NCI-H524 (cell line): Measurements from ENCODE around the gene CHD9.
"Not testable (repeated sequence)": the region's sequence is repeated elsewhere in the genome, so short reads cannot be mapped to it uniquely, and the experiment has no call there.

Experiments
- DNase-seq, 2 experiments: peaks; one replicate each; lab custom pipeline; 2025; lab: John Stamatoyannopoulos, UW

Gene CHD9

DNA sequence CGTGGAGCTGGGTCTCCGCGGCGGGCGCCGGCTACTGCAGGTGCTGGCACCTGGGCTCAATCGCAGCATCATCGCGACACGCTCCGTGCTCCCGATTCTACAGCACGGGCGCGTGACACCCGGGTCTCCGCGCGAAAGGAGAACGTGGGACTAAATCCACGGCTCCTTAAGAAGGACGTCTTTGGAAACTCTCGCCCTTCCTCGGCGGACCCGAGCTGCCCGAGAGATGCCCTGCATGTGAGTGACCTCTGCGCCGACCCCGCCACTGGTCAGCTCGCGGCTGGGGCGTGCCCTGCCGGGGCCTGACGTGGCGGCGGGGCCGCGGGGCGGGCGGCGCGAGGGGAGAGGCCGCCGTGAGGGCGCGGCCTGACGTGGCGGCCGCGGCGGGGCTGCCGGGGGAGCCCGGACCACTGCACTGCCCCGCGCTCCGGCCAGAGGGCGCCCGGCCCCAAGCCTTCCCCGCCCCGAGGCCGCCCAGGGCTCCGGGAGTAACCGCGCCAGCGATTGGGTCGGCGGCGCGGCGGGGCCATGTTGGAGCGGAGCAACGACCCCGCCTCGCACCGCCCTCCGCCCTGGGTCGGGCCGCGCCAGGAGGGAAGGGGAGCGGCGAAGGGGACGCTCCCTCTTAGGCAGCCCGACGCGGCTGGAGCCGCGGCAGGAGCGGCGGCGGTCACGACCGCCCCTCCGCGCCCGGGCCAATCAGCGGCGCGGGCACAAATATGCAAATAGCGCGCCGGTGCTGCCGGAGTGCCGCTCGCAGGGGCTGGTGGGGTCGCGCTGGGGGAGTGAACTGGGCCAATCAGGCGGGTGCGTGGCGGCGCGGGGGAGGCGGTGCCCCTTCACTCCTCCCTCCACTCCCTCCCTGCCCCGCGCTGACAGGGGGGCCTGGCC is 75.6 kb downstream of the CHD9 start:
- DNase-seq = peak; percentile 95 to 96

DNA sequence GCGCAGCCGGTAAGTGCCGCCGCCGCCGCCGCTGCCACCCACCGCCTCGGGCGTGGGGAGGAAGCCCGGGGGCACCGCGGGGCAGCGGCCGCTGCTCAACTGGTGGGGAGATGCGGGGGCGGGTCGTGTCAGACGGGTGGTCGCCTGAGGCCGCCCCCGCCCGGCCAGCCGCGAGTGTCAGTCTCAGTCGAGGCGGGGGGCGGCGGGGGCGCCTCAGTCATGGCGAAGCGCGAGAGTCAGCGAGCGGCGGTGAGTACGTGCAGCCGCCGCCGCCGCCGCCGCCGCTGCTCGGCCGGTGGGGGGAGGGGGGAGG is 76.2 kb downstream of the CHD9 start:
- no peak for DNase-seq

DNA sequence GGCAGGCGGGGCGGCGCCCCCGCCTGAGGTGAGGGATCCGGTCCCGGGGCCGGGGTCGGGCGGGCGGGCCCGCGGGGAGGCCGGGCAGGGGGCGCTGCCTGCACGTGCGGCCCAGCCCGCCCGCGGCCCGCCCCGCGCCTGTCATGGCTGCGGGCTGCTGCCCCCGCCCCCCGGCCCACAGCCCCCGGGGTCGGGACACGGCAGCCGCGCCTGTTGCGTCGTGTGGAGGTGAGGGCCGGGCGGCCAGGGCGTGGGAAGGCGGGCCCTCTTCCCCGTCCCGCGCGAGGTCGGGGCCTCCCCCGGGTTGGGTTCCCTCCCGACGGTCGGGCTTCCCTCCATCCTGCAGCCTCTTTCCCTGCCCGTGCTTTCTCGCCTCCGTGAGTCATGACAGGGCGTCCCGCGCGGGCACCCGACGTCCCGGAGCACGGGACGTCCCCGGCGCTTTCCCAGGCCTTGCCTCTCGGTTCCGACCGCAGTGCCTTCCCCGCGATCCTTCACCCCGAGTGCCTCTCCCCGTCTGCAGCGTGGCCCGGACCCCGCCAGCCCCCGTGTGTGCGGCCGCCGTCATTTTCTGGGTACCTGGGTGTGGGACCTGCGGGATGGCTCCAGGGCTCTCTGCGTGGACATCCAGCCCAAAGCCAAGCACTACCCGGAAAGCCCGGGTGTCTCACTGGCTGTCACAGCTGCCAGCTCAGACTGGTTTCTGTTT is 76.7 kb downstream of the CHD9 start:
- DNase-seq = peak; percentile 36 to 50

DNA sequence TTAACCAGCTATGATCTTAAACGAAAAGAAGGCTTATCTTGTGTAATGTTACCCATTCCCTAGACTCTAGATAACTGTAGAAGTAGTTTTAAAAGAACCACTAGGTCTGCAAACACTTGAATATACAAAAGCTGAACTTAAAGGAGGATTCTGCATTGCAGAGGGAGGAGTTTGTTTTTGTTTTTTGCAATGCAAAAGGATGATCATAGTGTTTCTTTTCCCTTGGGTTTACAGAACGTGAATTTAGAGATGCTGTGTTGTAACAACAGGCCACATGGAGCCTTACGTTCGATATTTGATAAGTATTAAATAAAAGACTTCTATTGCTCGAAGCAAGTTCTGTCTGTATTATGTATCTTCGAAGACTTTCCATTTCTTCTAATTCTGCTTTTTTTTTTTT is 77.6 kb downstream of the CHD9 start:
- DNase-seq = no peak

DNA sequence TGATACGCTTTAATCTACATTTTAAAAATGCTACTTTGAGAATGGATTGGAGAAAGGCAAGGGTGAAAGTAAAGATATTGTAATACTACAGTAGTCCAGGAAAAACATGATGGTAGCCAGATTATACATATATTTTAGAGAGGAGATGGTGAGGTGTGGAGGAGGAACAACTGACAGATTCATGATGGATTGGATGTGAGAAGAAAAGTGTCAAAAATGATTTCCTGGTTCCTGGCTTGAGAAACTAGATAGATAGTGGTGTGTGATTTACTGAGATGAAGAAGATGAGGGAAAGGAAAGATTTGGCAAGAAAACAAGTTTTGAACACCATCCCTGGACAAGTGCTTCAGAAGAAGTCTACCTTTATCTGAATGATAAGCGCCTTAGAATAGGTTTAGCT is 80.5 kb downstream of the CHD9 start:
- no peak for DNase-seq

DNA sequence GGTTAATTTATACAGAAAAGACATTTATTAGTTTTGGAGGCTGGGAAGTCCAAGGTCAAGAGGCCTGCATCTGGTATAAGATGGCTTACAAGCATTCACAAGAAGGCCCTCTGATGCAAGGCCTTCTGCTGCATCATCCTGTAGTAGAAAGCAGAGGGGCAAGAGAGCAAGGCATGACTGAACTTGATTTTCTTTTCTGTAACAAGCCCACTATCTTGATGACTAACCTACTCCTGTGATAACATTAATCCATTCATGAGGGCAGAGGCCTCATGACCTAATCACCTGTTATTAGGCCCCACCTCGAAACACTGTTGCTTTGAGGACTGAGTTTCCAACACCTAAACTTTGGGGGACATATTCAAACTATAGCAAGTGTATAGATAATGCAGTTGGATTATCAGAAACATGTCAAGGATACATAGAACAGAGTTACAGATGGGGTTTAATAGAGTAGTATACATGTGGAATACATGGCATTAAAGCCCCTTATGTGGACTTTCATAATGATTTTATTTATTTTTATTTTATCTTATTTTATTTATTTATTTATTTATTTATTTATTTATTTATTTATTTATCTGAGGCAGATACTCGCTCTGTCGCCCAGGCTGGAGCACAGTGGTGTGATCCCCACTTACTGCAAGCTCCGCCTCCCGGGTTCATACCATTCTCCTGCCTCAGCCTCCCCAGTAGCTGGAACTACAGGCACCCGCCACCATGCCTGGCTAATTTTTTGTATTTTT is 88.2 kb downstream of the CHD9 start:
- no peak for DNase-seq

DNA sequence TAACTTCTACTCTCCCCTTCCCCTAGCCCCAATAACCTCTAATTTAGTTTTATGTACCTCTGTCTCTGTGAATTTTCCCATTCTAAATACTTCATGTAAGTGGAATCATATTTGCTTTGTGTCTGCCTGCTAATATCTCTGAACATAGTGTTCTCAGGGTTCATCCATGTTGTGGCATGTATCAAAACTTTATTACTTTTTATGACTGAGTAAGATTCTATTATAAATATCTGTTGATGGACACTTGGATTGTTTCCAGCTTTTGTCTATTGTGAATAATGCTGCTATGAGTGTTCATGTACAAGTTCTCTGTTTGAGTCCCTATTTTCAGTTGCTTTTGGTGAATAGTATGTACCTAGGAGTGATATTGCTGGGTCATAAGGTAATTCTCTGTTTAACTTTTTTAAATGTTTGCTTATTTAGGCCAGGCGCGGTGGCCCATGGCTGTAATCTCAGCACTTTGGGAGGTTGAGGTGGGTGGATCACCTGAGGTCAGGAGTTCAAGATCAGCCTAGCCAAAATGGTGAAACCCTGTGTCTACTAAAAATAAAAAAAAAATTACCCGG is 92.8 kb downstream of the CHD9 start:
- DNase-seq = no peak

DNA sequence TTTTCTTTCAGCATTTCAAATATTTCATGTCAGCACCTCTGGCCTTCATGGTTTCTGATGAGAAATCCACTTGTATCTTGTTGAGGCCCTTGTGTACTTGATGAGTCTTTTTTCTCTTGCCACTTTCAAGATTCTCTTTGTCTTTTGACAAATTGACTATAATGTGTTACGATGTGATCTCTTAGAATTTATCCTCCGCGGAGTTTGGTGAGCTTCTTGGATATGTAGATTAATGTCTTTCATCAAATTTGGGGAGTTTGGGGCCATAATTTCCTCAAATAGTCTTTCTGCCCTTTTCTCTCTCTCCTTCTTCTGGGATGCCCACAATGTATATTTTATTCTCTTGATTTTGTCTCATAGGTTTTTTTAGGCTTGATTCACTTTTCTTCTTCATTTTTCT is 96.0 kb downstream of the CHD9 start:
- DNase-seq = no peak

DNA sequence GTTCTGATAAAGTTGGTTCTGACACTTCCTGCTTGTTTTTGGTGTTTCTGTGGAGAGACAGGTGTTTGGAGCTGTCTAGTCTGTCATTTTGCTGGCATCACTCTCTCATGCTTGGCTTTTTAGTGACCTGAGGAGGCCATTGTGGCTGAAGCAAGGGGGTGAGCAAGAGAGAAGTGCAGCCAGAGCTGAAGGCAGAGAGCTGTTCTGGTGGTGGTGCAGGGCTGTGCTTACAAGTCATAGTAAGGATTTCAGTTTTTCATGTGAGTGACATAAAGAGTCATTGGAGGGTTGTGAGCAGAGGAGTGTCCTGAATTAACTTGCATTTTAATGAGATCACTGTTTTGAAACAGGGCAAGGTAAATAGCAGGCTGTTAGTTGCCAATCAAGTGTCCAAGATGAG is 97.5 kb downstream of the CHD9 start:
- DNase-seq = no peak

DNA sequence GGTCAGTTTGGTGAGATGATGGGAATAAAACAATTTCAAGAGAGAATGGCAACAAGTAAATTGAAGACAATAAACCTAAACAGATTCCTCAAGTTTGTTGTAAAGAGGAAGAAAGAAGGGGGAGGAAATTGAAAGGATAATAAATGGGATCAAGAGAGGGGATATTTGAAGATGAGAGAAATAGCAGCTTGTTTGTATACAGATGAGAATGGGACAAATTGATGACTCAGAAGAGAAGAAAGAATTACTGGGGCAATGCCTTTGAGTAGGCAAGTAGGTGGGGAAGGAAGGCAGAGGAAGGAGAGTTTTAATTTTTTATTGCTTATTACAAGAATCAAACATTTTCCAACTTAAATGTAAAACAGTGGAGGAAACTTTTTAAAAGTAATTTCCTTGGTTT is 98.3 kb downstream of the CHD9 start:
- no peak for DNase-seq

DNA sequence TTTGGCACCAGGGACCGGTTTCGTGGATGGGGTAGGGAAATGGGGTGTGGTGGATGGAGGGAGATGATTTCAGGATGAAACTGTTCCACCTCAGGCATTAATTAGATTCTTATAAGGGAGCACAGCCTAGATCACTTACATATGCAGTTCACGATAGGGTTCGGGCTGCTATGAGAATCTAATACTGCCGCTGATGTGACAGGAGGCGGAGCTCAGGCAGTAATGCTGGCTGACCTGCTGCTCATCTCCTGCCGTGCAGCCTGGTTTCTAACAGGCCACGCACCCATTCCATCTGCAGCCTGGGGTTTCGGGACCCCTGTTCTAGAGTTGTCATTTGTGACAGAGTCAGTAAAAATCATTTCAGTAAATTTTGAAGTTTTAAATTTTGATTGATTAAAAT is 99.7 kb downstream of the CHD9 start:
- DNase-seq = peak in 1 of 2 experiments; percentile 72

DNA sequence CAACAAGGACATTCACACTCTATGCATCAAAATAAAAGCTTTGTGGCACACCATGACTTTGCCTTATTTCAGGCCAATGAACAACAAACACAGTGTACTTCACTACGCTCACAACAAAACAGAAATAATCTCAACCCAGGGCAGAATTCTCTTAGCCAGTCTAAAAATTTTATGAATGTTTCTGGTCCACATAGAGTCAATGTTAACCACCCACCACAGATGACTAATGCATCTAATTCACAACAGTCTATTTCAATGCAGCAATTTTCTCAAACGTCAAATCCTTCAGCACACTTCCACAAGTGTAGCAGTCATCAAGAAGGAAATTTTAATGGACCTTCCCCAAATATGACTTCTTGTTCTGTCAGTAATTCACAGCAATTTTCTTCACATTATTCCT is 101.7 kb downstream of the CHD9 start:
- no peak for DNase-seq

DNA sequence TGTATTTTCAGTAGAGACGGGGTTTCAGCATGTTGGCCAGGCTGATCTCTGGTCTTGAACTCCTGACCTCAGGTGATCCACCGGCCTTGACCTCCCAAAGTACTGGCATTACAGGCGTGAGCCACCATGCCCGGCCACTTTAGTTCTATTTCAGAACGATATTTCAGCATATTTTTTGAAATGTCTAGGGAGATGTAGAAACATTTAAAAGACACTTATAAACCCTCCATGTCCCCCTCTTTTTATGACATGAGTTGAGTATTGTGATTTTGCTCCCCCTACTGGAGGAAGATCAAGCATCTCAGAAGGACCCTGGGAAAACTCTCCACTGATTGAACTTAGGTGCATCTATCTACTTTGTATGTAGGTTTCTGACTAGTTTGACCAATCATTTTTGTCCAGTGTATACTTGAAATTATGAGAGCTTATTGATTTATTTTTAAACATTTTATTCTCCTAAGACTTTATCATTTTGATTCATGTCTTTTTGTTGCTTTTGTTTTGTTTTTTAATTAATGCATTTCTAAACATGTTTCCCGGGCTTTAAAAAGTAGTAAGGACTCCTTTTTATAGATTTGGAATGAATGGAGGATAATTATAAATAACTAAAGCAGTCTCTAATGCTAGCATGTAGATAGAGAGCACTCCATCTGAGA is 105.1 kb downstream of the CHD9 start:
- DNase-seq = peak in 1 of 2 experiments; percentile 67

DNA sequence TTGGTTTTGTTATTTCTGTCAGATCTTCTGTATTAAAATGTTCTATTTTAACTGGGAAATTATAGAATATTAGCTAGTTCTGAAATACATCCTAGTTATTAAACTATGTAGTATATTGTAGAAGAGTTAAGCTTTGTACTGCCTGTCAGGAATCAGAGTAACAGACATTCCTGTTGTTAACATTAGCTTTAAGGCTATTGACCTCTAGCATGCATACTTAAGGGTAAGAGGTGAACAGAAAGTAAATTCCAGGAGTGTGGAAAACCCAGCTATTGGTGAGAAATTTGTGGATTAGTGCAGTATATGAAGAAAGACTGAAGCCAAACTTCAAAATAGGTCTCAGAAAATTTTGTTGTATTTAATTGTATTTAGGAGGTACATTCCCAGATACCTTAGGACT is 111.3 kb downstream of the CHD9 start:
- no peak for DNase-seq

DNA sequence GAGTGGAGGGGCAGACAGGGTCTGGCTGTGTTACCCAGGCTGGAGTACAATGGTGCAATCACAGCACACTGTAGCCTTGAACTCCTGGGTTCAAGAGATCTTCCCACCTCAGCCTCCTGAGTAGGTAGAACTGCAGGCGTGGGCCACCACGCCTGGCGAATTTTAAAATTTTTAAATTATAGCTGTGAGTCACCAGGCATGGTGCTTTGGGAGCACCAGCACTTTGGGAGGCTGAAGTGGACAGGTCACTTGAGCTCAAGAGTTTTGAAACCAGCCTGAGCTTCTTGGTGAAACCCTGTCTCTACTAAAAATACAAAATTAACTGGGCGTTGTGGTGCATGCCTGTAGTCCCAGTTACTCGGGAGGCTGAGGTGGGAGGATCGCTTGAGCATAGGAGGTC is 114.0 kb downstream of the CHD9 start:
- DNase-seq = no peak

DNA sequence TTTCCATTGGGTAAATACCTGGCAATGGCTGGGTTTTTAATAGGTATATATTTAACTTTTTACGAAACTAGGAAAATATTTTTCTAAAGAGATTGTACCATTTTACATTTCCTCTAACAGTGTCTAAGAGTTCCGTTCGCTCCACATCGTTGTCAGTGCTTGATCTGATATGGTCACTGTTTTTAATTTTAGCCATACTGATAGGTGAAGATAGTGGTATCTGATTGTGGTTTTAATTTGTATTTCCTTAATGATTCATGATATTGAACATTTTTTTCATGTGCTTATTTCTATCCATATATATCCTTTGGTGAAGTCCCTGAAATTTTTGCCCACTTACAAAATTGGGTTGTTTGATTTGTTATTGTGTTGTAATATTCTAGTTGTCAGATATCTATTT is 117.7 kb downstream of the CHD9 start:
- no peak for DNase-seq

DNA sequence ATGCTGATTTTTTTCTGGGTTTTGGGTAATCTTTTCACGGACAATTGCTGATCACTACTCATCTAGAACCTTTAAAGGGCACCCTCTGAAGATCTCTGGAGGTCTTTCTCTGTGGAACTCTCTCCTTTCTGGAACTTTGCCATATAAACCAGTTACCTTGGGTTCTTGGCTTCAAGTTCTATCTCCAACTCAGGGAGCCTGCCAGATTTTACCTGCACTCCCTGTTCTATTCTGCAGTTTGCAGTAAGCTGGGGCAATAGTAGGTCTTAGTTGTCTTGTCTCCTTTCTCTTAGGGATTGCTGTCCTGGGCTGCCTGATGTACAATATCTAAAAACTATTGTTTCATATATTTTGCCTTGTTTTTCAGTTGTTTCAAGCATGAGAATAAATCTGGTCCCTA is 120.3 kb downstream of the CHD9 start:
- no peak for DNase-seq

DNA sequence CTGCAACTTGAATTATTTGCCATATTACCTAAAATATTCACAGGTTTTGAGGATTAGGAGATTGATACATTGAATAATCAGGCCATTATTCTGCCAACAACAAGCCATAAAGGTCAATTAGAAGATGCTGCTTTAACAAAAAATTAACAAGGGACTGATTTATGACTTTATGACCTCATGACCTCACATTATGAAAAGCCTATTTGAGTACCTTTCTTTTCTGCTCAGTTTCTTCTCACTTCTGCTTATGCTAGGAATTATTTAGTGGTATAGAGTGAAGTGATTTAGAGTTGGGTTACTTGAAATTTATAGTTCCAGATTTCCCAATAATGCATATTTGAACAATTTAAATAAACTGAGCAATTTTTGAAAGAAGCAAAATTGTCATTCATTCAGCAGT is 121.6 kb downstream of the CHD9 start:
- DNase-seq = no peak

DNA sequence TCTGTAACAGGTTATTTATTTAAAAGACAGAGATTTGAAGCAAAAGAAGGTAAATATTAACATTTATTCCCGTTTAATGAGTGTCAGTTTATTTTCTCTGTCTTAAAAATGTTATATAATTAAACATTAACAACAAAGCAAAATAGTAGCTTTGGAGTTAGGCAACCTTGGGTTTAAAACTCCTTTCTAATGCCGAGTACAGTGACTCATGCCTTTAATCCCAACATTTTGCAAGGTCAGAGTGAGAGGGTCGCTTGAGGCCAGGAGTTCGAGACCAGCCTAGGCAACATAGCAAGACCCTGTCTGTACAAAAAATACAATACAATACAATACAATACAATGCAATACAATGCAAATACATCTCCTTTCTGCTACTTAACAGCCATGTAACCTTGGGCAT is 128.7 kb downstream of the CHD9 start:
- no peak for DNase-seq

DNA sequence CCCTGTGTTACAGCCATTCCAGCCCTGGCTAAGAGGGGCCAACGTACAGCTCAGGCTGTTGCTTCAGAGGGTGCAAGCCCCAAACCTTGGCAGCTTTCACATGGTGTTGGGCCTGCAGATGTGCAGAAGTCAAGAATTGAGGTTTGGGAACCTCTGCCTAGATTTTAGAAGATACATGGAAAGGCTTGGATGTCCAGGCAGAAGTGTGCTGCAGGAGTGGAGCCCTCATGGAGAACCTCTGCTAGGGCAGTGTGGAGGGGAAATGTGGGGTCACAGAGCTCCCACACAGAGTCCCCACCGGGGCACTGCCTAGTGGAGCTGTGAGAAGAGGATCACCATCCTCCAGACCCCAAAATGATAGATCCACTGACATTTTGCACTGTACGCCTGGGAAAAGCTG is 130.9 kb downstream of the CHD9 start:
- DNase-seq = not testable (repeated sequence)

DNA sequence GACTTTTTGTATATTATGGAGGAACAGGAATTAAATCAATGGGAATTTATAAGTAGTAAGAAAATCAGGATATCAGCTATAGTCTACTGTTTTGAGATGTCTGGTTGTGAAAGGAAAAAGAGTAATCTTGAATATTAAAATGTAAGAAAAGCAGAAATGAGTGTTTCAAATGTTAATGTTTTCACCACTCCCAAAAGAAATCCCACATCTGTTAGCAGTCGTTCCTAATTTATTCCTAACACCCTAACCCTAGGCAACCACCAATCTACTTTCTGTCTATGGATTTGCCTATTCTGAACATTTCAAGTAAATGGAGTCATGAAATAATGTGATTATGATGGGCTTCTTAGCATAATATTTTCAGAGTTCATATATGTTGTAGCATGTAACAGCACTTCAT is 133.0 kb downstream of the CHD9 start:
- DNase-seq = no peak

DNA sequence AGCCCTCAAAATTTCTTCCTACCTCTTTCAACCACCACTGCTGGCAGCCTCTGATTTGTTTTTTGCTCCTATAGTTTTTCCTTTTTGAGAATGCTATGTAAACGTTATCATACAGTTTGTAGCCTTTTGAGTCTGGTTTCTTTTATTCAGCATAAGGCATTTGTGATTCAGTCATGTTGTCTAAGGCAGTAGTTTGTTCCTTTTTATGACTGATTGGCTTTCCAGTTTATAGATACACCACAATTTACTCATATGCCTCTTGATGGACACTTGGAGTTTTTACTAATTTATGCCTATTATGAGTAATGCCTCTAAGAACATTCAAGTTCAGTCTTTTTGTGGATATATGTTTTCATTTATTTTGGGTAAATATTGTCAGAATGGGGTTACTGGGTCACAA is 136.6 kb downstream of the CHD9 start:
- no peak for DNase-seq
